Stimulated activated naive CD4-positive, alpha-beta T cell (primary cell): ENCODE results near the gene HDAC11.

ENCODE experiments used
- DNase-seq, 6 experiments: peaks; one replicate each; lab custom pipeline; 2025; lab: John Stamatoyannopoulos, UW

The HDAC11 gene

DNA sequence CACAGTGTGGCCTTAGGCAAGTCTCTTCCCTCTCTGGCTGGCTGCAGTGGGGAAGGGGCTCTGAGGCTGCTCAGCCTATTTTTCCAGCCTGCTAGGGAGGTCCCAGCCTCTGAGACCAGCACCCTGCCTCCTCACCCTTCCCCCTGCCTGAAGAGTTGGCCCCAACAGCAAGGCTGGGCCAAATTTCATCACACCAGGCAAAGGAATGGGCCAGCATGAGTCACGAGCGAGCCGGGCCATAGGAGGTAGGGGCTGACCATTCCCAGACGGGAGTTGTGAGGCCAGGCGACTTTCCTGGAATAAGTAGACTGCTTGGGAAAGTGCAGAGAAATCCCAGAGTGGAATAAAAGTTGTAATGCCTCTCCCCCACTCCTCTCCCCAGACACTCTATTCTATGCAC lies 63.1 kb downstream of the HDAC11 start:
- DNase-seq = no peak

DNA sequence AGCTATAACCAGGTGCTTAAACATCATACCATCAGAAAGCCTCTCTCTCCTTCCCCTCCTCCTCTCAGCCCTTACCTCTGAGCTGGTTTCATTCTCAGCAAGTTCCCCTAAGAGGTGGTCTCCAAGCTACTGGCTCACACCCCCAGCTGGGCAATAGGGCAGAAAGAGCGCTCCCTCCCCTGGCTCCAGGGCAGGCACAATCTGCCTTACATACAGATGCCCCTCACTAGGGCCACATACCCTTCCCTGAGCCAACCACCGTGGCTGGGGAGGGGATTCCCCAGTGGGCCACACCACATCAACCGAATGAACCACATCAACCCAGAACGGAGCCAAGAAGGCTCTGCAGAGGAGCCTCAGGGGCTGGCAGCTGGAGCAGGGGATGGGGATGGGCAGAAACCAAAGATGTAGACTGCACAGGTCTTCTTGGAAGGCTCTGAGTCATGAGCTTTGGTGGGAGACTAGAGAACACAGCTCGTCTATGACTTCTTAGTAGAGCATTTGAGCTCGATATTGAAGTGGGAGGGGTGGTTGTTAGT lies 64.3 kb downstream of the HDAC11 start:
- peak; percentile 9 to 42 (median 23) for DNase-seq

DNA sequence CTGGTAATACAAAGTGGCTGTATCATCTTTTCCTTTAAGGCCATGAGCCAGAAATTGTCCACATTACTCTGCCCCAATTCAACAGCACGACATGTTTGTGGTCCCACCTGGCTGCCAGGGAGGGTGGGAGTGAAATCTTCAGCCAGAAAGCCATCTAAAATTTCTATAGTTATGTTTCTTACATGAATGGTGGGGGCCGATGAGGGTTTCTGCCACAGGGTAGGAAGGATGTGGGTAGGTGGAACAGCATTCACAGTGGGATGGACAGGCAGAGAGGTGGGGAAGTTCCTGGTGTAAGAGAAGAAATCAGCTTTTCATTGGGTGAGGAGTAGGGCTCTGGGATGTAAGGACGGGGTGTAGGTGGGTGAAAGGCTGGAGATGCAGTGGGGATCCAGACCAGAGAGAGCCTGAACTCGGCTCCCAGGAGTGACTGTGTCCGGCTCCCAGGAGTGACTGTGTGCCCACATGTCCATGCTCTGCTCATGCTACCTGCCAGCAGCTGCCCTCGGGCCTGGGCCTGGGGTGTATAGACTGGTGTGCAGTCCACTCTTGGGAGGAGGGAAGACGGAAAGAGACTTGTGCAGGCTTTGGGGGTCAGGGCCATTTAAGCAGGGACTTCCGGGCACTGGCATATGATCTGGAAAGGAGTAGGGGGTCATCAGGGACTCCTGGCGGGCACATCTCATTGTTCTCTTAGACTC lies 65.0 kb downstream of the HDAC11 start:
- DNase-seq = no peak

- DNase-seq = no peak
Measured at GRCh38 chr3:13545952-13546454, 65.9 kb downstream of the HDAC11 start.

GRCh38 chr3:13546667-13547171 lies 66.6 kb downstream of the HDAC11 start:
- DNase-seq = no peak

- DNase-seq = no peak
Measured at GRCh38 chr3:13547591-13548371, 67.7 kb downstream of the HDAC11 start.

GRCh38 chr3:13548696-13549622 lies 68.9 kb downstream of the HDAC11 start, which contains the start of gene FBLN2:
Gene FBLN2, plus strand, starts transcription at chr3:13549125. Its CDS starts 21,231 bp downstream, at chr3:13570356.
- DNase-seq = peak in 1 of 6 experiments; percentile 4

- peak in 1 of 6 experiments; percentile 5 for DNase-seq
Measured at GRCh38 chr3:13549623-13550422, 69.7 kb downstream of the HDAC11 start.

- DNase-seq = no peak
Measured at GRCh38 chr3:13550423-13550690, 70.3 kb downstream of the HDAC11 start.

- no peak for DNase-seq
Measured at GRCh38 chr3:13550791-13551360, 70.8 kb downstream of the HDAC11 start.

DNA sequence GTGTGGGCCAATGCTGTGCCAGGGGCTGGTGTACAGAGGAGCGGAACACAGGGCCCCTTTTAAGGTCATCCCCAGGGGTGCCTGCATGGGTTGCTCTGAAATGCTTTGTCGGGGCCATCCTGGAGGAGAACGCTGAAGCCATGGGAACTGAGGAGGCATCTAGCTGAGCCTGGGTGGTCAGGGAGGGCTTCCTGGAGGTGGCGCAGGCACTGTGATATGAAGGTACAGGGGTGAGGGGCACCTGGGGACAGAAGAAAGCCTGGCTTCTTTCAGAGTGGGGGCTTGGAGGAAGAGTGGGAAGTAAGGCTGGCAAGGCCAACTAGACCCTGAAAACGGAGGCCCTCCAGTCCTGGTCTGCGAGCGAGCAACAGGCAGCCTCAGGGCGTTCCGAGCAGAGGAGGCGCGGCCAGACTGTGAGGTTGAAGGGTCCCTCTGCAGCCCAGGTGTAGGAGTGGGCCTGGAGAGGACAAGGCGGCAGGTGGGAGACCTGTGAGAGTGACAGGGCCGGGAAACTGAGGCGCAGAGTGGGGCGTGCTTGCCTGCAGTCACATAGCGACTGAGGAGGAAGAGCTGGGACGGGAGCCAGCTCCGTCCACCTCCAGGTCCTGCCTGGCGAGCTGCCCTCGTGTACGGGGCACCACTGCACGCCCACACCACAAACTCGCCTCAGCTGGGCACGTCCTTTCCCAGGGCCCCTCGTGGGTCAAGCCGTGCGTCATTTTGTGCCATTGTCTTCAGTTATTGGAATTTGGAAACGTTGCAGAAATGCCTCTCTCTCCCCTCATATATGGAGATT lies 72.9 kb downstream of the HDAC11 start:
- no peak for DNase-seq

DNA sequence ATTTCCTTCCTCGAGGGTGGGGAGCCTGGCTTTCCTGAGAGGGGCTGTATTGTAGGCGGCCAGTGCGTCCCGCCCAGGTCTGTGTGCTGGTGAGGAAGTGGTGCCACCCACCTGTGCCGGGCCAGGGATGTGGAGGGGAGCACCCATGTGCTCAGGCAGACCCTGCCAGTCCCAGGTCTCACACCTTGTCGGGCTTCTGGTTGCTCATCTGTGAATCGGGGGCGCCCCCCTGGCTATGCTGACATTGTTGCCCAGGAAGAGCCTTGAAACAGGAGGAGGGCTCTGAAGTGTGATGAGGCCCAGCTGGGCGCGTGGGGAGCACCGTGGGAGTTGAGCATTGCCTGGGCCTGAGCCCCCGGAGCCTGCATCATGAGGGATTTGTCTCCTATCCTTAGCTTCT lies 73.6 kb downstream of the HDAC11 start:
- DNase-seq = no peak

- no peak for DNase-seq
Measured at GRCh38 chr3:13555753-13556152, 75.6 kb downstream of the HDAC11 start.
